T follicular helper cell (primary cell): Measurements from ENCODE around the gene PEX14.

Experiments
- DNase-seq: peaks from one replicate; pipeline ENCODE4 v3.0.0-alpha.2; 2020; ENCODE audit warnings: low read depth

PEX14 gene

GRCh38 chr1:10549904-10550664, 75.3 kb downstream of the PEX14 start:
- no peak for DNase-seq

- DNase-seq, result no peak
Measured at GRCh38 chr1:10553118-10553517, 78.4 kb downstream of the PEX14 start.

GRCh38 chr1:10555635-10556429, 81.1 kb downstream of the PEX14 start:
- DNase-seq, result no peak

- no peak for DNase-seq
Measured at GRCh38 chr1:10556430-10557005, 81.8 kb downstream of the PEX14 start.

GRCh38 chr1:10557714-10558113, 83.0 kb downstream of the PEX14 start:
- DNase-seq, result no peak

- DNase-seq, result no peak
Measured at GRCh38 chr1:10559386-10559785, 84.6 kb downstream of the PEX14 start.

- DNase-seq, result no peak
Measured at GRCh38 chr1:10561497-10561896, 86.7 kb downstream of the PEX14 start.

- no peak for DNase-seq
Measured at GRCh38 chr1:10561955-10562354, 87.2 kb downstream of the PEX14 start.

- DNase-seq, result no peak
Measured at GRCh38 chr1:10564063-10564462, 89.3 kb downstream of the PEX14 start.

- DNase-seq, result no peak
Measured at GRCh38 chr1:10569531-10569930, 94.8 kb downstream of the PEX14 start.

- no peak for DNase-seq
Measured at GRCh38 chr1:10575616-10576015, 100.9 kb downstream of the PEX14 start.

- DNase-seq, result no peak
Measured at GRCh38 chr1:10578070-10578469, 103.3 kb downstream of the PEX14 start.

GRCh38 chr1:10583641-10584040, 108.9 kb downstream of the PEX14 start:
- DNase-seq, result no peak

GRCh38 chr1:10585242-10585641, 110.5 kb downstream of the PEX14 start:
- DNase-seq, result no peak

GRCh38 chr1:10586125-10586524, 111.4 kb downstream of the PEX14 start:
- DNase-seq, result no peak

- DNase-seq, result no peak
Measured at GRCh38 chr1:10588640-10589039, 113.9 kb downstream of the PEX14 start.

GRCh38 chr1:10589074-10589473, 114.3 kb downstream of the PEX14 start:
- DNase-seq, result no peak

GRCh38 chr1:10591010-10591409, 116.3 kb downstream of the PEX14 start:
- DNase-seq, result no peak

GRCh38 chr1:10592373-10592772, 117.6 kb downstream of the PEX14 start:
- DNase-seq, result no peak

- no peak for DNase-seq
Measured at GRCh38 chr1:10593750-10594149, 119.0 kb downstream of the PEX14 start.

- no peak for DNase-seq
Measured at GRCh38 chr1:10594595-10595223, 120.0 kb downstream of the PEX14 start.

- no peak for DNase-seq
Measured at GRCh38 chr1:10596780-10597179, 122.0 kb downstream of the PEX14 start.
